ENCODE results near the gene ACTN2. TPM values are rescaled to one million over a fixed set of nuclear protein-coding genes. Genes with fewer than 3 reads are reported as not detected.

The ACTN2 gene
- total and polyA plus RNA-seq, 2 experiments from 2014 or later, result 0.17 to 0.57 TPM

- DNase-seq (ENCODE audit: low spot score), result no peak
- TF ChIP-seq EZH2 (IDR thresholded peaks at IDR 0.05; ENCODE audit: borderline replicate concordance) (no peak), CTCF (IDR thresholded peaks at IDR 0.05; ENCODE audit: poor library complexity) (no peak), EZH2phosphoT487 (IDR thresholded peaks at IDR 0.05; ENCODE audit: low read depth, severe bottlenecking, unreplicated experiment) (no peak)
Observed at GRCh38 chr1:236744533-236744932, 58.2 kb downstream of the ACTN2 start.

GRCh38 chr1:236746785-236747184 lies 60.5 kb downstream of the ACTN2 start:
- H3K79me2 ChIP-seq, result no peaks in the 10 kb centered on the region
- no peaks in the 10 kb centered on the region for H3K9me2 ChIP-seq (replicated peaks; ENCODE audit: insufficient read depth)
- H4K20me1 ChIP-seq (ENCODE audit: insufficient read depth, poor library complexity, severe bottlenecking), result no peaks in the 10 kb centered on the region
- 84% methylated on average over 5 of the region's 5 CpGs for WGBS (ENCODE audit: low lambda C conversion rate, missing lambda C conversion rate)
- H3K4me1 ChIP-seq (ENCODE audit: insufficient read depth), result no peaks in the 10 kb centered on the region
- H3K36me3 ChIP-seq (replicated peaks; ENCODE audit: insufficient read depth, low read depth), result no peaks in the 10 kb centered on the region
- no peaks in the 10 kb centered on the region for H3K27me3 ChIP-seq
- no peak overlapping the region for H3K4me3 ChIP-seq
- no peak overlapping the region for H3K4me2 ChIP-seq
- no peak overlapping the region for H2AFZ ChIP-seq
- H3K27ac ChIP-seq, result no peak overlapping the region
- TF ChIP-seq CTCF (IDR thresholded peaks at IDR 0.05; ENCODE audit: poor library complexity) (no peak), EZH2phosphoT487 (IDR thresholded peaks at IDR 0.05; ENCODE audit: low read depth, severe bottlenecking, unreplicated experiment) (no peak), EZH2 (IDR thresholded peaks at IDR 0.05; ENCODE audit: borderline replicate concordance) (no peak)
- no peaks in the 10 kb centered on the region for H3K9me3 ChIP-seq (ENCODE audit: low read depth)
- no peak for DNase-seq (ENCODE audit: low spot score)

More at GRCh38 chr1:236744533-236744932, 58.2 kb downstream of the ACTN2 start:
- no peaks in the 10 kb centered on the region for H3K79me2 ChIP-seq
- no peak overlapping the region for H2AFZ ChIP-seq
- no peaks in the 10 kb centered on the region for H3K27me3 ChIP-seq
- no peaks in the 10 kb centered on the region for H3K36me3 ChIP-seq (replicated peaks; ENCODE audit: insufficient read depth, low read depth)
- no peak overlapping the region for H3K27ac ChIP-seq
- H3K4me1 ChIP-seq (ENCODE audit: insufficient read depth), result no peaks in the 10 kb centered on the region
- no peak overlapping the region for H3K4me2 ChIP-seq
- no peaks in the 10 kb centered on the region for H3K9me2 ChIP-seq (replicated peaks; ENCODE audit: insufficient read depth)
- no peaks in the 10 kb centered on the region for H4K20me1 ChIP-seq (ENCODE audit: insufficient read depth, poor library complexity, severe bottlenecking)
- WGBS (ENCODE audit: low lambda C conversion rate, missing lambda C conversion rate), result 94% methylated on average over 22 of the region's 22 CpGs
- no peaks in the 10 kb centered on the region for H3K9me3 ChIP-seq (ENCODE audit: low read depth)
- no peak overlapping the region for H3K4me3 ChIP-seq

- Histone ChIP-seq H3K36me3 (replicated peaks; ENCODE audit: insufficient read depth, low read depth) (no peaks in the 10 kb centered on the region), H3K27me3 (no peaks in the 10 kb centered on the region), H3K79me2 (no peaks in the 10 kb centered on the region), H3K9me3 (ENCODE audit: low read depth) (no peaks in the 10 kb centered on the region), H3K4me2 (no peak overlapping the region), H4K20me1 (ENCODE audit: insufficient read depth, poor library complexity, severe bottlenecking) (no peaks in the 10 kb centered on the region), H3K4me1 (ENCODE audit: insufficient read depth) (no peaks in the 10 kb centered on the region), H3K9me2 (replicated peaks; ENCODE audit: insufficient read depth) (no peaks in the 10 kb centered on the region), H3K4me3 (no peak overlapping the region), H2AFZ (no peak overlapping the region), H3K27ac (no peak overlapping the region)
- TF ChIP-seq CTCF (IDR thresholded peaks at IDR 0.05; ENCODE audit: poor library complexity) (no peak), EZH2 (IDR thresholded peaks at IDR 0.05; ENCODE audit: borderline replicate concordance) (no peak), EZH2phosphoT487 (IDR thresholded peaks at IDR 0.05; ENCODE audit: low read depth, severe bottlenecking, unreplicated experiment) (no peak)
- 92% methylated on average over 6 of the region's 6 CpGs for WGBS (ENCODE audit: low lambda C conversion rate, missing lambda C conversion rate)
- DNase-seq (ENCODE audit: low spot score), result no peak
Observed at GRCh38 chr1:236747311-236747985, 61.1 kb downstream of the ACTN2 start.

Measured in hepatocyte (in vitro differentiated cells).